Non-pigmented ciliary epithelial cell (primary cell): ENCODE measurements around the gene HNRNPC.
A peak's percentile ranks its signal among the peaks of the same experiment; 100 is the strongest.
"Not testable (repeated sequence)": the region's sequence is repeated elsewhere in the genome, so short reads cannot be mapped to it uniquely, and the experiment has no call there.

ENCODE experiments used
- DNase-seq: peaks from one replicate; pipeline ENCODE4 v3.0.0-alpha.2; 2010; ENCODE audit warnings: low read depth

The HNRNPC gene

GRCh38 chr14:21269252-21270046 is at the start of gene HNRNPC:
Gene HNRNPC (minus strand): TSS chr14:21269442. CDS start chr14:21234193, 35,249 bp downstream.
- peak; percentile 100 for DNase-seq

- DNase-seq = no peak
Measured at GRCh38 chr14:21317398-21317797, 48.2 kb upstream of the HNRNPC start.

- no peak for DNase-seq
Measured at GRCh38 chr14:21313512-21313911, 44.3 kb upstream of the HNRNPC start.

DNA sequence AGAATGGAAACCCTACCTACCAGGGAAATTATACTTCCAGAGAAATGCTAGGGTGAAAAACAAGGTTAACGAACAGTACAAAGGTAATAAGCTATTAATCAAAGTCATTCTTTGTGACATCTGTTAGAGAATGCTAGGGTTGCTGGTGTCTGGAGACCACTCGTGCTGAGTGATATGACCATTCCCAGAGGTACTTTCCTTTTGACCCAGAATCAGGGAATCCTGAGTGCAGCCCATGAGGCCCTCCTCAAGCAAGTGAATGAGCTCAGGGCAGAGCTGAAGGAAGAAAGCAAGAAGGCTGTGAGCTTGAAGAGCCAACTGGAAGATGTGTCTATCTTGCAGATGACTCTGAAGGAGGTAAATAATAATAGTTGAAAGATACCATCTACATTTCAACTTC is 42.4 kb upstream of the HNRNPC start:
- DNase-seq = no peak

- no peak for DNase-seq
Measured at GRCh38 chr14:21309956-21310355, 40.7 kb upstream of the HNRNPC start.

DNA sequence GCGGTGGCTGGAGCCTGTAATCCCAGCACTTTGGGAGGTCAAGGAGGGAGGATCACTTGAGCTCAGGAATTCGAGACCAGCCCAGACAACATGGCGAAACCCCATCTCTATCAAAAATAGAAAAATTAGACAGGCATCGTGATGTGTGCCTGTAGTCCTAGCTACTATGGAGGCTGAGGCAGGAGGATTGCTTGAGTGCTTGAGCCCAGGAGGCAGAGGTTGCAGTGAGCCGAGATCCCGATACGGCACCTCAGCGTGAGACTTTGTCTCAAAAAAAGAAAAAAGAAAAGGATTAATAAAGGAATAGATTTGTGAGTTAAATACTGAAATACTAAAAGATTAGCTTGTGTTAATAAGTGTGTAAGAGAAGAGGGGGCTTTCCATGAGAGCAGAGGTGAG is 40.0 kb upstream of the HNRNPC start:
- no peak for DNase-seq

GRCh38 chr14:21308479-21309237 is 39.4 kb upstream of the HNRNPC start:
- DNase-seq = peak; percentile 73

- no peak for DNase-seq
Measured at GRCh38 chr14:21308132-21308478, 38.9 kb upstream of the HNRNPC start.

- no peak for DNase-seq
Measured at GRCh38 chr14:21307637-21308036, 38.4 kb upstream of the HNRNPC start.

DNA sequence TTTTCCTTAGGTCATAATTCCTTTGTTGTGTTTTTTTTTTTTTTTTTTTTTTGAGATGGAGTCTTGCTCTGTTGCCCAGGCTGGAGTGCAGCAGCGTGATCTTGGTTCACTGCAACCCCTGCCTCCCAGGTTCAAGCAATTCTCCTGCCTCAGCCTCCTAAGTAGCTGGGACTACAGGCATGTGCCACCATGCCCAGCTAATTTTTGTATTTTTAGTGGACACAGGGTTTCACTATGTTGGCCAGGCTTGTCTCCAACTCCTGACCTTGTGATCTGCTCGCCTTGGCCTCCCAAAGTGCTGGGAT is 33.5 kb upstream of the HNRNPC start:
- not testable (repeated sequence) for DNase-seq

GRCh38 chr14:21302013-21302835 is 33.0 kb upstream of the HNRNPC start:
- no peak for DNase-seq

- DNase-seq = no peak
Measured at GRCh38 chr14:21300892-21301291, 31.6 kb upstream of the HNRNPC start.

DNA sequence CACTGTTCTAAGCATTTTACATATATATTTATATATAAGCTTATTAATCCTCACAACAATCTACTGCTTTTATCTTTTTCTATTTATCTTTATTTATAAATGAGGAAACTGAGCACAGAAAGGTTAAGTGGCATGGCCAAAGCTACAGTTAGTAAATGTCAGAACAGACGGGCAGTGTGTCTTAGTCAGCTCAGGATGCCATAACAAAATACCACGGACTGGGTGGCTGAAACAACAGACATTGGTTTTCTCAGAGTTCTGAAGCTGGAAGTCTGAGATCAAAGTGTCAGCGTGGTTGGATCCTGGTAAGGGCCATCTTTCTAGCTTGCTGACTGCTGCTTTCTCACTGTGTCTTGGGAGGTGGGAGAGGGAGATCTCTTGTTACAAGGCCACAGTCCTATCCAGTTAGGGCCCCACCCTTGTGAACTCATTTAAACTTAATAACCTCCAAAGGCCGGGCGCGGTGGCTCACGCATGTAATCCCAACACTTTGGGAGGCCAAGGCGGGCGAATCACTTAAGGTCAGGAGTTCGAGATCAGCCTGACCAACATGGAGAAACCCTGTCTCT is 30.4 kb upstream of the HNRNPC start:
- no peak for DNase-seq

- DNase-seq = no peak
Measured at GRCh38 chr14:21298358-21298757, 29.1 kb upstream of the HNRNPC start.

DNA sequence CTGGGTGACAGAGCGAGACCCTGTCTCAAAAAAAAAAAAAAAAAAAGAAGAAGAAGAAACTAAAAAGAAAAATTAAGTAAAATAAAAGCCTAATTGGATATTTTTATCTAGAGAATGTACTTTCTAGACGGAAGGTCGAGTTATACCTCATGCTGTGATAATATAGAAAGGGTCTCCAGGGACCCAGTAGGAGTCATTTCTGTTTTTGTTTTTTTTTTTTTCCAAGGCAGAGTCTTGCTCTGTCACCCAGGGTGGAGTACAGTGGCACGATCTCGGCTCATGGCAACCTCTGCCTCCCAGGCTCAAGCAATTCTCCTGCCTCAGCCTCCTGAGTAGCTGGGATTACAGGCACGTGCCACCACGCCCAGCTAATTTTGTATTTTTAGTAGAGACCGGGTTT is 24.8 kb upstream of the HNRNPC start:
- DNase-seq = not testable (repeated sequence)

- DNase-seq = no peak
Measured at GRCh38 chr14:21287168-21287567, 17.9 kb upstream of the HNRNPC start.

DNA sequence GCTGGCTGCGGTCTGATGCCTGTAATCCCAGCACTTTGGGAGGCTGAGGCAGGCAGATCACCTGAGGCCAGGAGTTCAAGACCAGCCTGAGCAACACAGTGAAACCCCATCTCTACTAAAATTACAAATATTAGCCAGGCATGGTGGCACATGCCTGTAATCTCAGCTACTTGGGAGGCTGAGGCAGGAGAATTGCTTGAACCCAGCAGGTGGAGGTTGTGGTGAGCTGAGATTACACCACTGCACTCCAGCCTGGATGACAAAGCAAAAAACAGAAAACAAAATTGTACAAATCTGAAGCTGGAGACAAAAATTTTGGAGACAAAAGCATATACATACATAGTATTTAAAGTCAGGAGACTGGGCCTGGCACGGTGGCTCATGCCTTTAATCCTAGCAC is 17.3 kb upstream of the HNRNPC start:
- not testable (repeated sequence) for DNase-seq

- DNase-seq = not testable (repeated sequence)
Measured at GRCh38 chr14:21281917-21282316, 12.7 kb upstream of the HNRNPC start.

DNA sequence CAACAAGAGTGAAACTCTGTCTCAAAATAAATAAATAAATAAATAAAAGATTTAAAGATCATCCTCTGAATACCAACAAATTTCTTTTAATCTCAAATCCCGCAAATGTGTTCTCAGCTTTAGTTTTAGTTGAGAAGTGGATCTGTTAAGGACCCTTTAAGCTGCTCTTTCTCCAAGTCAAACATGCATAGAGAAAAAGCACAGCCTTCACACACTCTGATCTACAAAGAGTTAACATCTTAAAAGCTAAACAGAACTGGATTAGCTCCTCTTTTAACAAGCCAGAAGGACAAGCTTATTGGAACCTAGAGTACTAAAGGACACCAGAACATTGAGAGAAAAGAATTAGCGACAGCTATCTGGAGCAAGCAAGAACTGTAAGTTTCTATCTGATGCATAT is 10.5 kb upstream of the HNRNPC start, which contains the start of gene RPGRIP1:
RPGRIP1 (plus strand) TSS at position 301 of the 400 bp plus-strand sequence. CDS start 7,894 bp downstream, outside the sequence.
- DNase-seq = no peak

DNA sequence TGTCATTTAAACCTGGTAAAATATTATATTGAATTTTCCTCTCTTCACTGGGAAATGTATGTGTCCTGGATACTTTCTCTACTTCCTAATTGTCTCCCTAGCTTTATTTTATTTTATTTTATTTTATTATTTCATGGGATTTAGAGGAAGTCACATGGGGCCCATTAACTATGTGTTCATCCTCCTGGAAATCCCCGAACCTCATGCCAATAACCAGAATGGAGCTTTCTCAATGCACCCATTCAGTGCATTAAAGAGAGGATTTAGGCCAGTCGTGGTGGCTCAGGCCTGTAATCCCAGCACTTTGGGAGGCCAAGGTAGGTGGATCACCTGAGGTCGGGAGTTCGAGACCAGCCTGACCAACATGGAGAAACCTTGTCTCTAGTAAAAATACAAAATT is 9.4 kb upstream of the HNRNPC start:
- DNase-seq = no peak

- no peak for DNase-seq
Measured at GRCh38 chr14:21275261-21275858, 6.1 kb upstream of the HNRNPC start.

- not testable (repeated sequence) for DNase-seq
Measured at GRCh38 chr14:21272661-21273060, 3.4 kb upstream of the HNRNPC start.
